Astrocyte (in vitro differentiated cells and primary cell): ENCODE measurements around the gene CAVIN1.

ENCODE experiments used
- EZH2 ChIP-seq: IDR thresholded peaks from 2 replicates; pipeline ENCODE4 v1.6.1; 2012; ENCODE audit warnings: mild to moderate bottlenecking, low read length, inconsistent platforms; ENCODE audit not compliant: insufficient read depth
- TF ChIP-seq, protein P1 (sequence below): IDR thresholded peaks from 2 replicates; pipeline ENCODE4 v1.5.1; 2011; ENCODE audit warnings: low read depth, mild to moderate bottlenecking, inconsistent platforms, low read length, moderate library complexity; ENCODE audit not compliant: insufficient read depth

DNA sequence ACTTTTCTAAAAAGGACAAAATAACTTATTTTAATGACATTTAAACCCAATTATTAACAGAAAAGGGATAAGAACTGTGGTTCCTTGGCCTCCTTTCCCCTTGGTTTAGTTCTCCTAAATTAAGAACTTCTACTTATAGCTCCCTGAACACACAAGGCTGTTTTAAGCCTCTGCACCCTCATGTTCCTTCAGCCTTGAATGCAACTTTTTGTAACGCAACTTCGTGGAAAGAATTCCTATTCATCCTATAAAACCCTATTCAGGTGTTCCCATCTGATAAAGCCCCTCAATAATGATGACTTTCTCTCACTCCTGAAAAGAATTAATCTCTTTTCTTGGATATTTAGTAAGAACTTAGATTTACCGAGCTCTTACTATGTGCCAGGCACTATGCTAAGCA is 41.2 kb downstream of the CAVIN1 start:
- TF ChIP-seq, protein P1, sequence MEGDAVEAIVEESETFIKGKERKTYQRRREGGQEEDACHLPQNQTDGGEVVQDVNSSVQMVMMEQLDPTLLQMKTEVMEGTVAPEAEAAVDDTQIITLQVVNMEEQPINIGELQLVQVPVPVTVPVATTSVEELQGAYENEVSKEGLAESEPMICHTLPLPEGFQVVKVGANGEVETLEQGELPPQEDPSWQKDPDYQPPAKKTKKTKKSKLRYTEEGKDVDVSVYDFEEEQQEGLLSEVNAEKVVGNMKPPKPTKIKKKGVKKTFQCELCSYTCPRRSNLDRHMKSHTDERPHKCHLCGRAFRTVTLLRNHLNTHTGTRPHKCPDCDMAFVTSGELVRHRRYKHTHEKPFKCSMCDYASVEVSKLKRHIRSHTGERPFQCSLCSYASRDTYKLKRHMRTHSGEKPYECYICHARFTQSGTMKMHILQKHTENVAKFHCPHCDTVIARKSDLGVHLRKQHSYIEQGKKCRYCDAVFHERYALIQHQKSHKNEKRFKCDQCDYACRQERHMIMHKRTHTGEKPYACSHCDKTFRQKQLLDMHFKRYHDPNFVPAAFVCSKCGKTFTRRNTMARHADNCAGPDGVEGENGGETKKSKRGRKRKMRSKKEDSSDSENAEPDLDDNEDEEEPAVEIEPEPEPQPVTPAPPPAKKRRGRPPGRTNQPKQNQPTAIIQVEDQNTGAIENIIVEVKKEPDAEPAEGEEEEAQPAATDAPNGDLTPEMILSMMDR: no peak
- no peak for TF ChIP-seq EZH2
